ENCODE data around the gene EML4.
"Not testable (repeated sequence)": the region's sequence is repeated elsewhere in the genome, so short reads cannot be mapped to it uniquely, and the experiment has no call there.

Gene EML4

GRCh38 chr2:42338567-42339190 is 169.5 kb downstream of the EML4 start:
- no peak for DNase-seq

- no peak for DNase-seq
Observed at GRCh38 chr2:42339191-42339912, 170.2 kb downstream of the EML4 start.

GRCh38 chr2:42340045-42340937 is 171.1 kb downstream of the EML4 start:
- no peak for DNase-seq

- DNase-seq, result no peak
Observed at GRCh38 chr2:42340938-42341636, 171.9 kb downstream of the EML4 start.

- no peak for DNase-seq
Observed at GRCh38 chr2:42342061-42342794, 173.1 kb downstream of the EML4 start.

- no peak for DNase-seq
Observed at GRCh38 chr2:42342795-42343241, 173.7 kb downstream of the EML4 start.

GRCh38 chr2:42345986-42346385 is 176.8 kb downstream of the EML4 start:
- DNase-seq, result no peak

GRCh38 chr2:42346856-42347255 is 177.7 kb downstream of the EML4 start:
- not testable (repeated sequence) for DNase-seq

- not testable (repeated sequence) for DNase-seq
Observed at GRCh38 chr2:42347518-42347917, 178.4 kb downstream of the EML4 start.

- no peak for DNase-seq
Observed at GRCh38 chr2:42348113-42348805, 179.1 kb downstream of the EML4 start.

GRCh38 chr2:42350434-42351063 is 181.4 kb downstream of the EML4 start:
- no peak for DNase-seq

GRCh38 chr2:42351864-42352263 is 182.7 kb downstream of the EML4 start:
- DNase-seq, result no peak

- DNase-seq, result no peak
Observed at GRCh38 chr2:42353792-42354429, 184.8 kb downstream of the EML4 start.

GRCh38 chr2:42359304-42359964 is 190.3 kb downstream of the EML4 start:
- no peak for DNase-seq

GRCh38 chr2:42359965-42360483 is 190.9 kb downstream of the EML4 start:
- DNase-seq, result no peak

GRCh38 chr2:42360493-42360889 is 191.3 kb downstream of the EML4 start:
- DNase-seq, result no peak

- DNase-seq, result peak; percentile 94 to 95
Observed at GRCh38 chr2:42360890-42361727, 192.0 kb downstream of the EML4 start, which contains the start of gene COX7A2L. TSS of gene COX7A2L (minus strand) at chr2:42361217. CDS start at chr2:42361161, 56 bp downstream.

GRCh38 chr2:42361728-42362283 is 192.7 kb downstream of the EML4 start:
- no peak for DNase-seq
